Mesendoderm (in vitro differentiated cells): Measurements from ENCODE around the gene PKN2.
A peak's percentile ranks its signal among the peaks of the same experiment; 100 is the strongest.

Source experiments
- DNase-seq: peaks from one replicate; pipeline ENCODE4 v3.0.0; 2013
- H2AK5ac ChIP-seq: 2 replicates; pipeline ENCODE4 v1.6.1; 2013; ENCODE audit warnings: low read length, inconsistent platforms
- H2BK120ac ChIP-seq: 2 replicates; pipeline ENCODE4 v1.6.1; 2013; ENCODE audit warnings: low read depth, mild to moderate bottlenecking, low read length, moderate library complexity, mixed read lengths
- H2BK15ac ChIP-seq: replicated peaks from 2 replicates; pipeline ENCODE4 v1.6.1; 2013; ENCODE audit warnings: low read depth, mild to moderate bottlenecking, moderate library complexity
- H2BK5ac ChIP-seq: 2 replicates; pipeline ENCODE4 v1.6.1; 2013; ENCODE audit warnings: low read length, inconsistent platforms
- H3K18ac ChIP-seq: 2 replicates; pipeline ENCODE4 v1.6.1; 2013; ENCODE audit warnings: mild to moderate bottlenecking, low read length, mixed read lengths
- H3K23ac ChIP-seq: one replicate; pipeline ENCODE4 v1.6.1; 2013; ENCODE audit warnings: low read length
- H3K27ac ChIP-seq: 2 replicates; pipeline ENCODE4 v1.5.1; 2013; ENCODE audit warnings: low read depth, mild to moderate bottlenecking, inconsistent platforms, low read length, moderate library complexity
- H3K27me3 ChIP-seq: 2 replicates; pipeline ENCODE4 v1.6.1; 2013; ENCODE audit warnings: low read length, control low read depth, mild to moderate bottlenecking, inconsistent platforms; ENCODE audit not compliant: insufficient read depth, poor library complexity
- H3K36me3 ChIP-seq: 2 replicates; pipeline ENCODE4 v1.6.1; 2013; ENCODE audit warnings: low read length, inconsistent platforms; ENCODE audit not compliant: control insufficient read depth, insufficient read depth
- H3K4ac ChIP-seq: one replicate; pipeline ENCODE4 v1.6.1; 2013; ENCODE audit warnings: low read depth, mild to moderate bottlenecking, low read length, moderate library complexity
- H3K4me1 ChIP-seq: 2 replicates; pipeline ENCODE4 v1.6.1; 2013; ENCODE audit warnings: low read depth, low read length, inconsistent platforms; ENCODE audit not compliant: control insufficient read depth
- H3K4me2 ChIP-seq: 2 replicates; pipeline ENCODE4 v1.6.1; 2013; ENCODE audit warnings: low read length
- H3K4me3 ChIP-seq: 2 replicates; pipeline ENCODE4 v1.5.1; 2013; ENCODE audit warnings: mild to moderate bottlenecking, low read length
- H3K56ac ChIP-seq: one replicate; pipeline ENCODE4 v1.6.1; 2013; ENCODE audit warnings: low read length
- H3K79me1 ChIP-seq: 2 replicates; pipeline ENCODE4 v1.6.1; 2013; ENCODE audit warnings: low read length, inconsistent platforms
- H3K79me2 ChIP-seq: 2 replicates; pipeline ENCODE4 v1.6.1; 2013; ENCODE audit warnings: mild to moderate bottlenecking, low read length; ENCODE audit not compliant: control insufficient read depth, insufficient read depth
- H3K9ac ChIP-seq: 2 replicates; pipeline ENCODE4 v1.6.1; 2013; ENCODE audit warnings: low read length, inconsistent platforms
- H4K5ac ChIP-seq: one replicate; pipeline ENCODE4 v1.6.1; 2013; ENCODE audit warnings: low read length
- H4K8ac ChIP-seq: one replicate; pipeline ENCODE4 v1.6.1; 2013; ENCODE audit warnings: low read depth, mild to moderate bottlenecking, control low read depth, low read length, moderate library complexity
- WGBS: extraction: QIAGEN DNeasy Blood & Tissue Kit; methylation state at CpG from one replicate; pipeline ENCODE4 v1.1.7; 2013; ENCODE audit warnings: low lambda C conversion rate, missing lambda C conversion rate; ENCODE audit not compliant: insufficient coverage; ENCODE audit errors: extremely low coverage; 5-methylcytosine and 5-hydroxymethylcytosine counted together

PKN2 gene

GRCh38 chr1:88735909-88736308 is 51.8 kb downstream of the PKN2 start:
- Histone ChIP-seq H3K79me1 (peaks cover 6% of the 10 kb centered on the region), H2BK120ac (no peak overlapping the region), H2BK15ac (no peak overlapping the region), H3K23ac (no peak overlapping the region), H4K5ac (no peak overlapping the region), H3K56ac (no peak overlapping the region), H3K9ac (no peak overlapping the region), H3K4me2 (no peak overlapping the region), H3K4ac (no peak overlapping the region), H3K4me1 (no peaks in the 10 kb centered on the region), H3K79me2 (peaks cover 14% of the 10 kb centered on the region), H3K18ac (no peak overlapping the region), H2BK5ac (no peak overlapping the region), H4K8ac (no peak overlapping the region), H3K36me3 (no peaks in the 10 kb centered on the region), H3K27me3 (no peaks in the 10 kb centered on the region), H2AK5ac (no peak overlapping the region), H3K4me3 (no peak overlapping the region), H3K27ac (no peak overlapping the region)
- no CpG with 5 or more reads among the region's 1 CpG for WGBS
- no peak for DNase-seq

- Histone ChIP-seq H3K36me3 (no peaks in the 10 kb centered on the region), H2BK120ac (no peak overlapping the region), H3K23ac (no peak overlapping the region), H4K8ac (no peak overlapping the region), H4K5ac (no peak overlapping the region), H3K56ac (no peak overlapping the region), H2AK5ac (no peak overlapping the region), H3K4me2 (no peak overlapping the region), H2BK5ac (no peak overlapping the region), H3K4me1 (no peaks in the 10 kb centered on the region), H3K27ac (no peak overlapping the region), H3K4ac (no peak overlapping the region), H3K79me1 (peaks cover 6% of the 10 kb centered on the region), H3K79me2 (peaks cover 14% of the 10 kb centered on the region), H3K9ac (no peak overlapping the region), H3K4me3 (no peak overlapping the region), H3K18ac (no peak overlapping the region), H2BK15ac (no peak overlapping the region), H3K27me3 (no peaks in the 10 kb centered on the region)
- DNase-seq: peak; percentile 87
- WGBS: no CpG with 5 or more reads among the region's 7 CpGs
These were observed 52.7 kb downstream of the PKN2 start for GRCh38 chr1:88736633-88737248.

- no peak overlapping the region for H2AK5ac ChIP-seq
- no peak overlapping the region for H3K4me2 ChIP-seq
- H3K36me3 ChIP-seq: no peaks in the 10 kb centered on the region
- peaks cover 14% of the 10 kb centered on the region for H3K79me2 ChIP-seq
- H3K27me3 ChIP-seq: no peaks in the 10 kb centered on the region
- H4K5ac ChIP-seq: no peak overlapping the region
- DNase-seq: peak; percentile 41
- no CpG with 5 or more reads among the region's 3 CpGs for WGBS
- no peak overlapping the region for H2BK5ac ChIP-seq
- H3K79me1 ChIP-seq: peaks cover 6% of the 10 kb centered on the region
- H3K23ac ChIP-seq: no peak overlapping the region
- no peak overlapping the region for H2BK15ac ChIP-seq
- H3K4me1 ChIP-seq: no peaks in the 10 kb centered on the region
- H3K9ac ChIP-seq: no peak overlapping the region
- no peak overlapping the region for H3K4me3 ChIP-seq
- no peak overlapping the region for H4K8ac ChIP-seq
- no peak overlapping the region for H3K27ac ChIP-seq
- no peak overlapping the region for H3K18ac ChIP-seq
- no peak overlapping the region for H2BK120ac ChIP-seq
- H3K4ac ChIP-seq: no peak overlapping the region
- no peak overlapping the region for H3K56ac ChIP-seq
These were observed 53.4 kb downstream of the PKN2 start for GRCh38 chr1:88737338-88737927.

- Histone ChIP-seq H3K4me1 (no peaks in the 10 kb centered on the region), H3K79me1 (peaks cover 2% of the 10 kb centered on the region), H3K4ac (no peak overlapping the region), H4K5ac (no peak overlapping the region), H3K56ac (no peak overlapping the region), H3K4me2 (no peak overlapping the region), H2BK15ac (no peak overlapping the region), H3K27me3 (no peaks in the 10 kb centered on the region), H2AK5ac (no peak overlapping the region), H2BK5ac (no peak overlapping the region), H3K79me2 (peaks cover 5% of the 10 kb centered on the region), H3K9ac (no peak overlapping the region), H3K4me3 (no peak overlapping the region), H3K23ac (no peak overlapping the region), H3K27ac (no peak overlapping the region), H2BK120ac (no peak overlapping the region), H4K8ac (no peak overlapping the region), H3K36me3 (no peaks in the 10 kb centered on the region), H3K18ac (no peak overlapping the region)
- DNase-seq: no peak
- WGBS: no CpG with 5 or more reads among the region's 3 CpGs
These were observed 56.7 kb downstream of the PKN2 start for GRCh38 chr1:88740784-88741183.

GRCh38 chr1:88741413-88741812 is 57.3 kb downstream of the PKN2 start:
- H2AK5ac ChIP-seq: no peak overlapping the region
- H3K9ac ChIP-seq: no peak overlapping the region
- no peak overlapping the region for H2BK5ac ChIP-seq
- peaks cover 5% of the 10 kb centered on the region for H3K79me2 ChIP-seq
- H3K4ac ChIP-seq: no peak overlapping the region
- H3K4me3 ChIP-seq: no peak overlapping the region
- no peak overlapping the region for H2BK120ac ChIP-seq
- no peaks in the 10 kb centered on the region for H3K27me3 ChIP-seq
- no peak overlapping the region for H4K5ac ChIP-seq
- H3K4me2 ChIP-seq: no peak overlapping the region
- H3K23ac ChIP-seq: no peak overlapping the region
- H3K36me3 ChIP-seq: no peaks in the 10 kb centered on the region
- H3K27ac ChIP-seq: no peak overlapping the region
- no peak for DNase-seq
- peaks cover 2% of the 10 kb centered on the region for H3K79me1 ChIP-seq
- no peak overlapping the region for H2BK15ac ChIP-seq
- WGBS: no CpG with 5 or more reads among the region's 2 CpGs
- no peak overlapping the region for H3K56ac ChIP-seq
- H4K8ac ChIP-seq: no peak overlapping the region
- H3K4me1 ChIP-seq: no peaks in the 10 kb centered on the region
- H3K18ac ChIP-seq: no peak overlapping the region

GRCh38 chr1:88742531-88742930 is 58.5 kb downstream of the PKN2 start:
- Histone ChIP-seq H3K4me2 (no peak overlapping the region), H3K79me1 (no peaks in the 10 kb centered on the region), H3K9ac (no peak overlapping the region), H4K8ac (no peak overlapping the region), H2BK5ac (no peak overlapping the region), H3K4me3 (no peak overlapping the region), H3K27me3 (no peaks in the 10 kb centered on the region), H3K4me1 (no peaks in the 10 kb centered on the region), H2AK5ac (no peak overlapping the region), H4K5ac (no peak overlapping the region), H3K23ac (no peak overlapping the region), H3K36me3 (no peaks in the 10 kb centered on the region), H3K4ac (no peak overlapping the region), H3K56ac (no peak overlapping the region), H3K79me2 (no peaks in the 10 kb centered on the region), H2BK15ac (no peak overlapping the region), H3K18ac (no peak overlapping the region), H3K27ac (no peak overlapping the region), H2BK120ac (no peak overlapping the region)
- WGBS: no CpG with 5 or more reads among the region's 6 CpGs
- no peak for DNase-seq
